PFSK-1 (cell line): ENCODE measurements around the gene CLEC2D.

Experiments
- FOXP2 ChIP-seq: optimal IDR thresholded peaks from 2 replicates; pipeline ENCODE3; 2011; ENCODE audit warnings: borderline replicate concordance, control low read depth, inconsistent platforms; ENCODE audit not compliant: insufficient read depth; ENCODE audit errors: extremely low read length, extremely low read depth
- POLR2AphosphoS5 ChIP-seq: IDR thresholded peaks from 2 replicates; pipeline ENCODE4 v1.6.1; 2012; ENCODE audit warnings: low read depth, mild to moderate bottlenecking, control low read depth, low read length, moderate library complexity
- SIN3A ChIP-seq: IDR thresholded peaks from 2 replicates; pipeline ENCODE4 v1.6.1; 2012; ENCODE audit warnings: mild to moderate bottlenecking, low read length, moderate library complexity, borderline replicate concordance; ENCODE audit not compliant: insufficient read depth
- TAF1 ChIP-seq: IDR thresholded peaks from 2 replicates; pipeline ENCODE4 v1.6.1; 2012; ENCODE audit warnings: low read length, control low read depth, borderline replicate concordance; ENCODE audit not compliant: insufficient read depth
- TF ChIP-seq, protein P1 (sequence below), 2 experiments: IDR thresholded peaks; 2 replicates each; pipeline versions ENCODE4 v1.6.1 to v1.8.0; 2011 to 2012; ENCODE audit warnings: low read depth in 2 of 2, low read length in 2 of 2, control low read depth in 1 of 2, inconsistent platforms in 1 of 2, mild to moderate bottlenecking in 1 of 2, moderate library complexity in 1 of 2; ENCODE audit not compliant: insufficient read depth in 1 of 2

The CLEC2D gene

DNA sequence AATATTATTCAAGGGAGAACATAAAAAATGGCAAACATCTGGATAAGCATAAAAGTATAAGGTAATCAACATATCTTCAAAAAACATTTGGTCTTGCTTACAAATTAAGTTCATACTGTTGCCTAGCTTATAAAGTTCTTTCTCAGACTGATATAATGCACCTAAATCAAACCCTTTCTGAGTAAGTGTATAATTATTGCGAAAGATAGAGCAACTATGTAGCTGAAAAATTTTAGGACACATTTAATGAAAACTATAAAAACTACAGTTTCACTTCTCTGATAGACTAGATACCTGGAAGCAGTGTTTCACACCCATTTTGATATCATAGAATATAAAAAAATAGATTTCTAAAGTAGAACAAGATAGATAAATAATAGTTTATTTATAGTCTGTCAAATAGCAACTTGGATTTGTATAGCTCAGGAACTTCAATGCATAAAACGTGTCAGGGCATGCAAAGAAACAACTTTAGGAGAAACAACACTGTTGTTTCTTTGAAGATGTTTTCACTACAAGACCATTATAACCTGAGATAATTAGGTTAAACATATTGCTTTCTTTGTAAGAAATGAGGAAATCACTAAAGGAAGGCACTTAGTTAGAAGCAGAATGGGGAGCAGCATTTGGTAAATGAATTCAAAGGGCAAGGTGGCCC, 55.8 kb downstream of the CLEC2D start:
- TF ChIP-seq, protein P1, sequence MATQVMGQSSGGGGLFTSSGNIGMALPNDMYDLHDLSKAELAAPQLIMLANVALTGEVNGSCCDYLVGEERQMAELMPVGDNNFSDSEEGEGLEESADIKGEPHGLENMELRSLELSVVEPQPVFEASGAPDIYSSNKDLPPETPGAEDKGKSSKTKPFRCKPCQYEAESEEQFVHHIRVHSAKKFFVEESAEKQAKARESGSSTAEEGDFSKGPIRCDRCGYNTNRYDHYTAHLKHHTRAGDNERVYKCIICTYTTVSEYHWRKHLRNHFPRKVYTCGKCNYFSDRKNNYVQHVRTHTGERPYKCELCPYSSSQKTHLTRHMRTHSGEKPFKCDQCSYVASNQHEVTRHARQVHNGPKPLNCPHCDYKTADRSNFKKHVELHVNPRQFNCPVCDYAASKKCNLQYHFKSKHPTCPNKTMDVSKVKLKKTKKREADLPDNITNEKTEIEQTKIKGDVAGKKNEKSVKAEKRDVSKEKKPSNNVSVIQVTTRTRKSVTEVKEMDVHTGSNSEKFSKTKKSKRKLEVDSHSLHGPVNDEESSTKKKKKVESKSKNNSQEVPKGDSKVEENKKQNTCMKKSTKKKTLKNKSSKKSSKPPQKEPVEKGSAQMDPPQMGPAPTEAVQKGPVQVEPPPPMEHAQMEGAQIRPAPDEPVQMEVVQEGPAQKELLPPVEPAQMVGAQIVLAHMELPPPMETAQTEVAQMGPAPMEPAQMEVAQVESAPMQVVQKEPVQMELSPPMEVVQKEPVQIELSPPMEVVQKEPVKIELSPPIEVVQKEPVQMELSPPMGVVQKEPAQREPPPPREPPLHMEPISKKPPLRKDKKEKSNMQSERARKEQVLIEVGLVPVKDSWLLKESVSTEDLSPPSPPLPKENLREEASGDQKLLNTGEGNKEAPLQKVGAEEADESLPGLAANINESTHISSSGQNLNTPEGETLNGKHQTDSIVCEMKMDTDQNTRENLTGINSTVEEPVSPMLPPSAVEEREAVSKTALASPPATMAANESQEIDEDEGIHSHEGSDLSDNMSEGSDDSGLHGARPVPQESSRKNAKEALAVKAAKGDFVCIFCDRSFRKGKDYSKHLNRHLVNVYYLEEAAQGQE (IDR thresholded peaks at IDR 0.05; ENCODE audit: insufficient read depth in 1 of 2, low read depth in 2 of 2, low read length in 2 of 2), result no peak
- TF ChIP-seq TAF1 (no peak), SIN3A (no peak), FOXP2 (no peak), POLR2AphosphoS5 (no peak)

DNA sequence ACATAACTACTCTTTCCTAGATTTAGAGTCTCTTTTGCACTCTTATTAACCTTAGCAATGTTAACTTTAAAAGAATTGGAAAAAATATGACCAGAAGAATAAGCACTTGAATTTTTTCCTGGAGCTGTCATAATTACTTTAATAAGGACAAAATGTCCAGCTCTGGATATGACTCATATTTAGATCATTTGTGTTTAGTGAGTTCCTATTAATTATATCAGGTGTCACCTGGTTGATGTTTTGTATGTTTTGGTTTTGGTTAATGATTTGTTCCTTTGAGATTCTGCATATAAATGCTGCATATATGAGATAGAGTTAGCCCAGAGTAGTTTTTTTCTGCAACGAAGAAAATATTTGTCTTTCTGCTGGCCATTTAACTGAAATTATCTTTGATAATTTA, 58.3 kb downstream of the CLEC2D start:
- no peak for TF ChIP-seq SIN3A
- TF ChIP-seq POLR2AphosphoS5, result no peak
- TF ChIP-seq TAF1, result no peak
- TF ChIP-seq FOXP2, result no peak
- TF ChIP-seq, protein P1 (IDR thresholded peaks at IDR 0.05; ENCODE audit: insufficient read depth in 1 of 2, low read depth in 2 of 2, low read length in 2 of 2), result no peak

DNA sequence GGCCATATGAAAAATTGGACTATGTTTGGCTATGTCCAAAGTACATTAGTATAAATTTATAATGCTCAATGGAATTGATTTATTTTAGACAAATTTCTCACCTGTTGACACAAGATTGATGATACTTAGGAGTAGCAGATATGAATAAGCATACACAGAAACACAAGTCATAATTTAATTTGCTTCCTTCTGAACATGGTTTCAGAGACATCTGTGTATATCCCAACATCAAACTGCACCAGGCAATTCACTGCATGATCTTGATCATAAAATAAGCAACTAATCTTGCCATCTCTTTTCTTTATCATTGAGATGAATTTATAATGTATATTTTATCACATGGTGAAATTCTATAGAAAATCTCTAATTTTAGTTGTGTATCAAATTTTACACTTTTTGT, 59.6 kb downstream of the CLEC2D start:
- TF ChIP-seq FOXP2, result no peak
- TF ChIP-seq, protein P1 (IDR thresholded peaks at IDR 0.05; ENCODE audit: insufficient read depth in 1 of 2, low read depth in 2 of 2, low read length in 2 of 2), result no peak
- TF ChIP-seq SIN3A, result no peak
- TF ChIP-seq POLR2AphosphoS5, result no peak
- TF ChIP-seq TAF1, result no peak

DNA sequence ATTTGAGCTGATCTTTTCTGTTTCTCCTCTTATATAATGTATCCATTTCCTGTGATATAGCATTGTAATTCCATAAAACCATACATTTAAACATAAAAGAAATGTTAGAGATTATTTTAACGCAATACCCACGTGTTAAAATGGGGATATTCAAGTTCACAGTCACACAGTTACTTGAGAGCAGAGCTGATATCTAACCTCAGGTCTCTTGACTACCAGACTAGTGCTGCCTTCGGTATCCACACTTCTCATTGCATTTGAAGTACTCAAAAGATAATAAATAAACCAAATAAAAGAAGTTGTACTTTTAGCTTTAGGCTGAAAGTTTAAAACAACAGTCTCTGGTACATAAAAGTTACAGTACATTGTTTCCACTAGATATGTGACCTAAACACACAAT, 60.5 kb downstream of the CLEC2D start:
- TF ChIP-seq SIN3A (no peak), FOXP2 (no peak), TAF1 (no peak), POLR2AphosphoS5 (no peak)
- TF ChIP-seq, protein P1 (IDR thresholded peaks at IDR 0.05; ENCODE audit: insufficient read depth in 1 of 2, low read depth in 2 of 2, low read length in 2 of 2), result no peak

DNA sequence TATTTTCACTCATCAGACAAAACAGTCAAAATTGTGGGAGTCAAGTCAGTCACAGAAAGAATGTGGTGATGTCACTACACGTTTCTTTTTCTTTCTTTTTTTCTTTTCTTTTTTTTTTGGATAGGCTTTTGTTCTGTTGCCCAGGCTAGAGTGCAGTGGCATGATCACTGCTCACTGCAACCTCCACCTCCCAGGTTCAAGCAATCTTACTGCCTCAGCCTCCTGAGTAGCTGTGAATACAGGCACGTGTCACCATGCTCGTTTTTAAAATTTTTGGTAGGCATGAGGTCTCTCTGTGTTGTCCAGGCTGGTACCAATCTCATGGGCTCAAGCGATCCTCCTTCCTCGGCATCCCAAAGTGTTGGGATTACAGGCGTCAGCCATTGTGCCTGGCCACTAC, 61.1 kb downstream of the CLEC2D start:
- no peak for TF ChIP-seq TAF1
- TF ChIP-seq POLR2AphosphoS5, result no peak
- TF ChIP-seq, protein P1 (IDR thresholded peaks at IDR 0.05; ENCODE audit: insufficient read depth in 1 of 2, low read depth in 2 of 2, low read length in 2 of 2), result no peak
- no peak for TF ChIP-seq FOXP2
- TF ChIP-seq SIN3A, result no peak
